GM21515 (cell line): ENCODE results near the gene COX5A.
"Not testable (repeated sequence)": the region's sequence is repeated elsewhere in the genome, so short reads cannot be mapped to it uniquely, and the experiment has no call there.

Experiments used
- ATAC-seq: cut with Tn5 transposase; IDR thresholded peaks from one replicate; pipeline ENCODE4 v1.9.1; 2021; ENCODE audit not compliant: unreplicated experiment

The COX5A gene

GRCh38 chr15:74902295-74903075 lies 35.4 kb downstream of the COX5A start:
- no peak for ATAC-seq

- ATAC-seq, result no peak
These were observed 36.2 kb downstream of the COX5A start for GRCh38 chr15:74901612-74902063.

- no peak for ATAC-seq
These were observed 40.6 kb downstream of the COX5A start for GRCh38 chr15:74897300-74897701.

GRCh38 chr15:74896316-74896715 lies 41.6 kb downstream of the COX5A start:
- no peak for ATAC-seq

- ATAC-seq, result no peak
These were observed 42.0 kb downstream of the COX5A start for GRCh38 chr15:74895830-74896229.

GRCh38 chr15:74894383-74894782 lies 43.5 kb downstream of the COX5A start:
- not testable (repeated sequence) for ATAC-seq

- no peak for ATAC-seq
These were observed 44.2 kb downstream of the COX5A start for GRCh38 chr15:74893627-74894026.

- ATAC-seq, result no peak
These were observed 44.9 kb downstream of the COX5A start for GRCh38 chr15:74892931-74893330.

GRCh38 chr15:74892313-74892712 lies 45.6 kb downstream of the COX5A start:
- ATAC-seq, result no peak

- no peak for ATAC-seq
These were observed 46.4 kb downstream of the COX5A start for GRCh38 chr15:74891469-74891868.

GRCh38 chr15:74890665-74890960 lies 47.3 kb downstream of the COX5A start:
- ATAC-seq, result no peak

- ATAC-seq, result peak; percentile 89
These were observed 47.8 kb downstream of the COX5A start, which contains the start of gene MPI for GRCh38 chr15:74889883-74890664. Gene MPI (plus strand): TSS chr15:74890042. CDS start chr15:74890074, 32 bp downstream.

GRCh38 chr15:74889390-74889882 lies 48.4 kb downstream of the COX5A start:
- peak; percentile 20 for ATAC-seq

GRCh38 chr15:74888716-74889115 lies 49.2 kb downstream of the COX5A start:
- ATAC-seq, result no peak

- ATAC-seq, result not testable (repeated sequence)
These were observed 50.2 kb downstream of the COX5A start for GRCh38 chr15:74887537-74888193.

GRCh38 chr15:74885461-74885860 lies 52.4 kb downstream of the COX5A start:
- no peak for ATAC-seq

- no peak for ATAC-seq
These were observed 53.2 kb downstream of the COX5A start for GRCh38 chr15:74884428-74885223.

GRCh38 chr15:74882528-74882927 lies 55.3 kb downstream of the COX5A start:
- ATAC-seq, result no peak

- ATAC-seq, result no peak
These were observed 59.6 kb downstream of the COX5A start for GRCh38 chr15:74878273-74878672.

- ATAC-seq, result no peak
These were observed 64.0 kb downstream of the COX5A start for GRCh38 chr15:74873756-74874424.
